GM23338 (cell line): ENCODE measurements around the gene ABCD1. TPM values are rescaled to one million over a fixed set of nuclear protein-coding genes. Genes with fewer than 3 reads are reported as not detected.

Experiments used
- ATAC-seq: fragments of 200-7000 bp; cut with Tn5 transposase; 3 replicates; pipeline ENCODE4 v1.9.1; 2020
- DNase-seq: peaks from one replicate; pipeline ENCODE4 v3.0.0-alpha.2; 2015; ENCODE audit warnings: low spot score
- H2AFZ ChIP-seq: fragments of 200-600 bp; sonication (generic); 2 replicates; pipeline ENCODE4 v1.8.0; 2016; ENCODE audit warnings: antibody characterized with exemption, mild to moderate bottlenecking, moderate library complexity
- H3F3A ChIP-seq: fragments of 200-600 bp; sonication (generic); replicated peaks from 2 replicates; pipeline ENCODE4 v1.8.0; 2017; ENCODE audit warnings: antibody characterized with exemption, mixed run types, low read depth
- H3K27ac ChIP-seq: fragments of 200-600 bp; sonication (generic); 2 replicates; pipeline ENCODE4 v1.6.1; 2016; ENCODE audit warnings: low read depth
- H3K27me3 ChIP-seq: fragments of 200-600 bp; sonication (generic); 2 replicates; pipeline ENCODE4 v1.8.0; 2016; ENCODE audit warnings: mild to moderate bottlenecking, mixed run types, moderate library complexity; ENCODE audit not compliant: insufficient read depth
- H3K36me3 ChIP-seq: fragments of 200-600 bp; sonication (generic); 2 replicates; pipeline ENCODE4 v1.8.0; 2016; ENCODE audit warnings: mild to moderate bottlenecking; ENCODE audit not compliant: insufficient read depth
- H3K4me1 ChIP-seq: fragments of 200-600 bp; sonication (generic); 2 replicates; pipeline ENCODE4 v1.8.0; 2016; ENCODE audit warnings: mild to moderate bottlenecking, moderate library complexity; ENCODE audit not compliant: insufficient read depth
- H3K4me2 ChIP-seq: fragments of 200-600 bp; sonication (generic); 2 replicates; pipeline ENCODE4 v1.7.1; 2017; ENCODE audit warnings: mixed run types
- H3K4me3 ChIP-seq: fragments of 200-600 bp; sonication (generic); 2 replicates; pipeline ENCODE4 v1.6.1; 2016; ENCODE audit warnings: mixed run types
- H3K79me2 ChIP-seq: fragments of 200-600 bp; sonication (generic); replicated peaks from 2 replicates; pipeline ENCODE4 v1.8.0; 2017; ENCODE audit warnings: mild to moderate bottlenecking; ENCODE audit not compliant: insufficient read depth
- H3K9me2 ChIP-seq: fragments of 200-600 bp; sonication (generic); 2 replicates; pipeline ENCODE4 v1.8.0; 2017; ENCODE audit not compliant: insufficient read depth
- H4K20me1 ChIP-seq: fragments of 200-600 bp; sonication (generic); replicated peaks from 2 replicates; pipeline ENCODE4 v1.8.0; 2017; ENCODE audit warnings: mild to moderate bottlenecking; ENCODE audit not compliant: insufficient read depth
- H3K27ac Mint-ChIP-seq: 2 replicates; pipeline ENCODE4 v1.8.0; 2020; ENCODE audit warnings: inconsistent platforms, mild to moderate bottlenecking, moderate library complexity, mixed read lengths
- H3K27me3 Mint-ChIP-seq: 3 replicates; pipeline ENCODE4 v1.8.0; 2022; ENCODE audit warnings: low read depth, mild to moderate bottlenecking, moderate library complexity, mixed read lengths, inconsistent platforms; ENCODE audit not compliant: insufficient read depth, poor library complexity
- H3K36me3 Mint-ChIP-seq: 3 replicates; pipeline ENCODE4 v1.8.0; 2021; ENCODE audit warnings: low read depth, mild to moderate bottlenecking, inconsistent platforms, moderate library complexity, mixed read lengths
- H3K4me1 Mint-ChIP-seq: 3 replicates; pipeline ENCODE4 v1.8.0; 2020; ENCODE audit warnings: mild to moderate bottlenecking, inconsistent platforms, mixed read lengths
- H3K4me3 Mint-ChIP-seq: 3 replicates; pipeline ENCODE4 v1.8.0; 2021; ENCODE audit warnings: moderate library complexity, mild to moderate bottlenecking, inconsistent platforms, mixed read lengths
- H3K9me3 Mint-ChIP-seq: 3 replicates; pipeline ENCODE4 v1.8.0; 2020; ENCODE audit warnings: moderate library complexity, mild to moderate bottlenecking, inconsistent platforms, mixed read lengths
- CTCF ChIP-seq, 2 experiments: fragments of 200-600 bp in 1 of 2; sonication (generic) in 1 of 2; conservative IDR thresholded peaks; 2 replicates each; pipeline versions ENCODE4 v1.5.1 to v1.6.1; 2016 to 2017; ENCODE audit warnings: antibody characterized with exemption in 2 of 2, low read depth in 2 of 2, mild to moderate bottlenecking in 2 of 2, moderate library complexity in 1 of 2
- EZH2 ChIP-seq: fragments of 200-600 bp; sonication (generic); IDR thresholded peaks from one replicate; pipeline ENCODE4 v1.8.0; 2017; ENCODE audit warnings: antibody characterized with exemption, mild to moderate bottlenecking, low read depth; ENCODE audit not compliant: unreplicated experiment
- POLR2AphosphoS5 ChIP-seq: IDR thresholded peaks from 2 replicates; pipeline ENCODE4 v1.6.1; 2016; ENCODE audit warnings: antibody characterized with exemption, low read depth
- STAT1 ChIP-seq: IDR thresholded peaks from one replicate; pipeline ENCODE4 v1.6.1; 2016; ENCODE audit warnings: antibody characterized with exemption; ENCODE audit not compliant: unreplicated experiment
- ZNF114 ChIP-seq: fragments of 250-450 bp; sonication (Bioruptor Pico); IDR thresholded peaks from 2 replicates; pipeline ENCODE4 v1.5.0; 2020; ENCODE audit warnings: mild to moderate bottlenecking, moderate library complexity
- polyA plus RNA-seq: library from polyadenylated mRNA; unstranded; fragments of >200 nt; fragmentation: Nextera tagmentation; extraction: Ambion mirVana; gene quantifications from 2 replicates; pipeline ENCODE4 v1.2.1, GENCODE V29; 2016
- total RNA-seq: library from RNA; depleted of rRNA; stranded (reverse); fragments of >200 nt; shearing (Covaris generic); gene quantifications from 2 replicates; pipeline ENCODE4 v1.2.3, GENCODE V29; 2014
- TF ChIP-seq, protein P1 (sequence below): fragments of 250-450 bp; sonication (Bioruptor Pico); IDR thresholded peaks from 2 replicates; pipeline ENCODE4 v1.5.0; 2020; ENCODE audit warnings: mild to moderate bottlenecking, moderate library complexity

ABCD1 gene
- total and polyA plus RNA-seq, 2 experiments from 2014 or later = 2.4 to 8.9 TPM

- peak; percentile 57 for ATAC-seq
- Mint-ChIP-seq H3K27ac (no peak overlapping the region), H3K9me3 (peaks cover 17% of the 10 kb centered on the region), H3K4me1 (peaks cover 16% of the 10 kb centered on the region), H3K27me3 (peaks cover 7% of the 10 kb centered on the region), H3K4me3 (no peak overlapping the region), H3K36me3 (peaks cover 13% of the 10 kb centered on the region; the same call in 2 of the 3 replicates)
- H3K4me2 ChIP-seq = peak overlapping the region; percentile 70
- no peaks in the 10 kb centered on the region for H3K27me3 ChIP-seq
- no peaks in the 10 kb centered on the region for H3K9me2 ChIP-seq
- peak overlapping the region; percentile 81; the same call in 1 of the 2 replicates for H3K27ac ChIP-seq
- peak; percentile 80 for DNase-seq
- TF ChIP-seq POLR2AphosphoS5 (0 out of 2 replicates have a peak, but pooled peaks have one; percentile 29), STAT1 (no peak), EZH2 (no peak), CTCF (conservative IDR thresholded peaks at IDR 0.05; ENCODE audit: low read depth in 2 of 2) (no peak), ZNF114 (CRISPR knock-in tag) (no peak)
- TF ChIP-seq, protein P1, sequence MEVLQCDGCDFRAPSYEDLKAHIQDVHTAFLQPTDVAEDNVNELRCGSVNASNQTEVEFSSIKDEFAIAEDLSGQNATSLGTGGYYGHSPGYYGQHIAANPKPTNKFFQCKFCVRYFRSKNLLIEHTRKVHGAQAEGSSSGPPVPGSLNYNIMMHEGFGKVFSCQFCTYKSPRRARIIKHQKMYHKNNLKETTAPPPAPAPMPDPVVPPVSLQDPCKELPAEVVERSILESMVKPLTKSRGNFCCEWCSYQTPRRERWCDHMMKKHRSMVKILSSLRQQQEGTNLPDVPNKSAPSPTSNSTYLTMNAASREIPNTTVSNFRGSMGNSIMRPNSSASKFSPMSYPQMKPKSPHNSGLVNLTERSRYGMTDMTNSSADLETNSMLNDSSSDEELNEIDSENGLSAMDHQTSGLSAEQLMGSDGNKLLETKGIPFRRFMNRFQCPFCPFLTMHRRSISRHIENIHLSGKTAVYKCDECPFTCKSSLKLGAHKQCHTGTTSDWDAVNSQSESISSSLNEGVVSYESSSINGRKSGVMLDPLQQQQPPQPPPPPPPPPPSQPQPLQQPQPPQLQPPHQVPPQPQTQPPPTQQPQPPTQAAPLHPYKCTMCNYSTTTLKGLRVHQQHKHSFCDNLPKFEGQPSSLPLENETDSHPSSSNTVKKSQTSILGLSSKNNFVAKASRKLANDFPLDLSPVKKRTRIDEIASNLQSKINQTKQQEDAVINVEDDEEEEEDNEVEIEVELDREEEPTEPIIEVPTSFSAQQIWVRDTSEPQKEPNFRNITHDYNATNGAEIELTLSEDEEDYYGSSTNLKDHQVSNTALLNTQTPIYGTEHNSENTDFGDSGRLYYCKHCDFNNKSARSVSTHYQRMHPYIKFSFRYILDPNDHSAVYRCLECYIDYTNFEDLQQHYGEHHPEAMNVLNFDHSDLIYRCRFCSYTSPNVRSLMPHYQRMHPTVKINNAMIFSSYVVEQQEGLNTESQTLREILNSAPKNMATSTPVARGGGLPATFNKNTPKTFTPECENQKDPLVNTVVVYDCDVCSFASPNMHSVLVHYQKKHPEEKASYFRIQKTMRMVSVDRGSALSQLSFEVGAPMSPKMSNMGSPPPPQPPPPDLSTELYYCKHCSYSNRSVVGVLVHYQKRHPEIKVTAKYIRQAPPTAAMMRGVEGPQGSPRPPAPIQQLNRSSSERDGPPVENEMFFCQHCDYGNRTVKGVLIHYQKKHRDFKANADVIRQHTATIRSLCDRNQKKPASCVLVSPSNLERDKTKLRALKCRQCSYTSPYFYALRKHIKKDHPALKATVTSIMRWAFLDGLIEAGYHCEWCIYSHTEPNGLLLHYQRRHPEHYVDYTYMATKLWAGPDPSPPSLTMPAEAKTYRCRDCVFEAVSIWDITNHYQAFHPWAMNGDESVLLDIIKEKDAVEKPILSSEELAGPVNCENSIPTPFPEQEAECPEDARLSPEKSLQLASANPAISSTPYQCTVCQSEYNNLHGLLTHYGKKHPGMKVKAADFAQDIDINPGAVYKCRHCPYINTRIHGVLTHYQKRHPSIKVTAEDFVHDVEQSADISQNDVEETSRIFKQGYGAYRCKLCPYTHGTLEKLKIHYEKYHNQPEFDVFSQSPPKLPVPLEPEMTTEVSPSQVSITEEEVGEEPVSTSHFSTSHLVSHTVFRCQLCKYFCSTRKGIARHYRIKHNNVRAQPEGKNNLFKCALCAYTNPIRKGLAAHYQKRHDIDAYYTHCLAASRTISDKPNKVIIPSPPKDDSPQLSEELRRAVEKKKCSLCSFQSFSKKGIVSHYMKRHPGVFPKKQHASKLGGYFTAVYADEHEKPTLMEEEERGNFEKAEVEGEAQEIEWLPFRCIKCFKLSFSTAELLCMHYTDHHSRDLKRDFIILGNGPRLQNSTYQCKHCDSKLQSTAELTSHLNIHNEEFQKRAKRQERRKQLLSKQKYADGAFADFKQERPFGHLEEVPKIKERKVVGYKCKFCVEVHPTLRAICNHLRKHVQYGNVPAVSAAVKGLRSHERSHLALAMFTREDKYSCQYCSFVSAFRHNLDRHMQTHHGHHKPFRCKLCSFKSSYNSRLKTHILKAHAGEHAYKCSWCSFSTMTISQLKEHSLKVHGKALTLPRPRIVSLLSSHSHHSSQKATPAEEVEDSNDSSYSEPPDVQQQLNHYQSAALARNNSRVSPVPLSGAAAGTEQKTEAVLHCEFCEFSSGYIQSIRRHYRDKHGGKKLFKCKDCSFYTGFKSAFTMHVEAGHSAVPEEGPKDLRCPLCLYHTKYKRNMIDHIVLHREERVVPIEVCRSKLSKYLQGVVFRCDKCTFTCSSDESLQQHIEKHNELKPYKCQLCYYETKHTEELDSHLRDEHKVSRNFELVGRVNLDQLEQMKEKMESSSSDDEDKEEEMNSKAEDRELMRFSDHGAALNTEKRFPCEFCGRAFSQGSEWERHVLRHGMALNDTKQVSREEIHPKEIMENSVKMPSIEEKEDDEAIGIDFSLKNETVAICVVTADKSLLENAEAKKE (CRISPR knock-in tag) = no peak
- H3K4me1 ChIP-seq = peaks cover 3% of the 10 kb centered on the region; the same call in 1 of the 2 replicates
- peak overlapping the region; percentile 40; the same call in 1 of the 2 replicates for H3K4me3 ChIP-seq
- no peaks in the 10 kb centered on the region for H3K36me3 ChIP-seq
- H3F3A ChIP-seq = no peaks in the 10 kb centered on the region
- H3K79me2 ChIP-seq = no peaks in the 10 kb centered on the region
- no peak overlapping the region for H2AFZ ChIP-seq
- no peaks in the 10 kb centered on the region for H4K20me1 ChIP-seq
These were observed 40.0 kb upstream of the ABCD1 start for GRCh38 chrX:153684467-153685155.
